Memory B cell (primary cell): Measurements from ENCODE around the gene LRRC43.
A peak's percentile ranks its signal among the peaks of the same experiment; 100 is the strongest.

Source experiments
- ATAC-seq: fragments of 150-1000 bp; cut with Tn5 transposase; 2 replicates; pipeline ENCODE4 v1.10.0; 2021; ENCODE audit warnings: low read depth, mild to moderate bottlenecking, moderate library complexity
- DNase-seq, 2 donors: peaks; one replicate each; pipeline ENCODE4 v3.0.0; 2022; ENCODE audit warnings: low spot score in 2 of 2
- H3K27ac Mint-ChIP-seq: one replicate; pipeline ENCODE4 v1.8.0; 2022; ENCODE audit warnings: mild to moderate bottlenecking, moderate library complexity, mixed read lengths
- H3K27me3 Mint-ChIP-seq: one replicate; pipeline ENCODE4 v1.8.0; 2022; ENCODE audit warnings: mixed read lengths
- H3K36me3 Mint-ChIP-seq: one replicate; pipeline ENCODE4 v1.8.0; 2022; ENCODE audit warnings: mild to moderate bottlenecking, mixed read lengths
- H3K4me1 Mint-ChIP-seq: one replicate; pipeline ENCODE4 v1.8.0; 2022; ENCODE audit warnings: mixed read lengths
- H3K4me3 Mint-ChIP-seq: one replicate; pipeline ENCODE4 v1.8.0; 2022; ENCODE audit warnings: mild to moderate bottlenecking, moderate library complexity, mixed read lengths
- H3K9me3 Mint-ChIP-seq: one replicate; pipeline ENCODE4 v1.8.0; 2022; ENCODE audit warnings: mixed read lengths

Gene LRRC43

DNA sequence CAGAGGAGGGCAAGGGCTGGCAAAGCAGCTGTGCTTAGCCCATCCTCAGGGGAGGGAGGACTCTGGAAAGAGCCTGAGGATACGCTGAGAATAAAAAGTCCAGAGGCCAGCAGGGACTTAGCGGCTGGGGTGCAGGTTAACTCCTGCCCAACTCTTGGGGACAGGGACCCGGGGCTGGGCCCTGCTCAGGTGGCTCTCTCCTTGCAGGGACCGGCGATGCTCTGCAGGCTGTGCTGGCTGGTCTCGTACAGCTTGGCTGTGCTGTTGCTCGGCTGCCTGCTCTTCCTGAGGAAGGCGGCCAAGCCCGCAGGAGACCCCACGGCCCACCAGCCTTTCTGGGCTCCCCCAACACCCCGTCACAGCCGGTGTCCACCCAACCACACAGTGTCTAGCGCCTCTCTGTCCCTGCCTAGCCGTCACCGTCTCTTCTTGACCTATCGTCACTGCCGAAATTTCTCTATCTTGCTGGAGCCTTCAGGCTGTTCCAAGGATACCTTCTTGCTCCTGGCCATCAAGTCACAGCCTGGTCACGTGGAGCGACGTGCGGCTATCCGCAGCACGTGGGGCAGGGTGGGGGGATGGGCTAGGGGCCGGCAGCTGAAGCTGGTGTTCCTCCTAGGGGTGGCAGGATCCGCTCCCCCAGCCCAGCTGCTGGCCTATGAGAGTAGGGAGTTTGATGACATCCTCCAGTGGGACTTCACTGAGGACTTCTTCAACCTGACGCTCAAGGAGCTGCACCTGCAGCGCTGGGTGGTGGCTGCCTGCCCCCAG lies 23.4 kb downstream of the LRRC43 start:
- Mint-ChIP-seq H3K36me3 (peaks cover 15% of the 10 kb centered on the region), H3K9me3 (no peaks in the 10 kb centered on the region), H3K4me3 (no peak overlapping the region), H3K27ac (peak overlapping the region; percentile 14), H3K27me3 (peaks cover 4% of the 10 kb centered on the region), H3K4me1 (peaks cover 7% of the 10 kb centered on the region)
- no peak for DNase-seq
- no peak for ATAC-seq

DNA sequence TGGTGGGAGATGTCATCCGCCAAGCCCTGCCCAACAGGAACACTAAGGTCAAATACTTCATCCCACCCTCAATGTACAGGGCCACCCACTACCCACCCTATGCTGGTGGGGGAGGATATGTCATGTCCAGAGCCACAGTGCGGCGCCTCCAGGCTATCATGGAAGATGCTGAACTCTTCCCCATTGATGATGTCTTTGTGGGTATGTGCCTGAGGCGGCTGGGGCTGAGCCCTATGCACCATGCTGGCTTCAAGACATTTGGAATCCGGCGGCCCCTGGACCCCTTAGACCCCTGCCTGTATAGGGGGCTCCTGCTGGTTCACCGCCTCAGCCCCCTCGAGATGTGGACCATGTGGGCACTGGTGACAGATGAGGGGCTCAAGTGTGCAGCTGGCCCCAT lies 24.1 kb downstream of the LRRC43 start:
- ATAC-seq, result no peak
- peaks cover 15% of the 10 kb centered on the region for H3K36me3 Mint-ChIP-seq
- no peak overlapping the region for H3K4me3 Mint-ChIP-seq
- no peak overlapping the region for H3K27ac Mint-ChIP-seq
- no peaks in the 10 kb centered on the region for H3K9me3 Mint-ChIP-seq
- H3K27me3 Mint-ChIP-seq, result peaks cover 4% of the 10 kb centered on the region
- H3K4me1 Mint-ChIP-seq, result peaks cover 7% of the 10 kb centered on the region
- DNase-seq, result no peak

DNA sequence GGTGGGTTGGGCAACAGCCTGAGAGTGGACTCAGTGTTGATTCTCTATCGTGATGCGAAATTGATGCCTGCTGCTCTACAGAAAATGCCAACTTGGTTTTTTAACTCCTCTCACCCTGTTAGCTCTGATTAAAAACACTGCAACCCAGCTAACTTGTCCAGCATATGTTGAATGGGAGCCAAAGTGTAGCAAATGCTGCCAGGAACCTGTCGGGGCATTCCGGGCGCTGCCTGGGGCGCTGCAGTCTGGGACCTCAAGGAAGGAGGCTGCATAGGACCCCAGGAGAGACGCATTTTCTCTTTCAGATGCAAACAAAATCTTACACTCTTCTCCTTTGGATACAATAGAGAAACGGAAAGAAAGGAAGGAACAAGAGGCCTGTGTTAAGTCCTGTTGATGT lies 24.5 kb downstream of the LRRC43 start:
- DNase-seq (no peak), ATAC-seq (no peak)
- no peak overlapping the region for H3K4me3 Mint-ChIP-seq
- H3K27me3 Mint-ChIP-seq, result peaks cover 4% of the 10 kb centered on the region
- peaks cover 19% of the 10 kb centered on the region for H3K36me3 Mint-ChIP-seq
- H3K9me3 Mint-ChIP-seq, result no peaks in the 10 kb centered on the region
- no peak overlapping the region for H3K27ac Mint-ChIP-seq
- H3K4me1 Mint-ChIP-seq, result peaks cover 7% of the 10 kb centered on the region

DNA sequence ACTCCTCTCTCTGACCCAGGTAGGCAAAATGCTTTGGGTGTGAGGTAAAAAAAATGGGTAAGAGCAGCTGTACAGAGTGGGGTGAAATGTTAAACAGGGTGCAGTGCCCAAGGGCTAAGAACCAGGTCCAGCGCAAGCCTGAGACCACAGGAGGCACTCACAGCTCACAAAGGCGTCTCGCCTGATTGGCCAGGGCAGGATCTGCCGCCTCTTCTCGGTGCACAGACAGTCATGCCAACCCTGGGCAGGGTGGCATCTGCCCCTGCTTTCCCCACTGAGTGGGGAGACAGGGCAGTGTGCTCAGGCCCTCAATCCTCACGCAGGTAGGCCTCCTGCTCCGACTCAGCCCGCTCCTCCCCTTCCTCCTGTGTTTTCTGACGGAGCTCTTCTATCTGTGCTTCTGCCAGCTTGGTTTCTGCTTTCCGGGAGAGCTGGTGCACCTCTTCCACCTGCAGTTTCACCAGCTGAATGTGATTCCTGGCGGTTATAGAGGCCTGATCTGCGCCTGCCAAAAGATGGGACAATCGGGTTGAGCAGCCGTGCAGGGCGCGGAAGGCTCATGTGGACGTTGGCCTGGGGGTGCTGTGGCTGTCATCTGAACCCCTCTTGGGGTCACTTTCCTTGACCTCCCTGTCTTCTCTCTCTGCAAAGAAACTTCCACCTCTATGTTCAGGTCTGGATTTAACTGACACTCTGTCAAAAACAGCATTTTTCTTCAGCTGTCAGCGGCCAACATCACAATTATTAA lies 25.3 kb downstream of the LRRC43 start:
- no peaks in the 10 kb centered on the region for H3K9me3 Mint-ChIP-seq
- peaks cover 19% of the 10 kb centered on the region for H3K36me3 Mint-ChIP-seq
- no peak overlapping the region for H3K4me3 Mint-ChIP-seq
- peaks cover 4% of the 10 kb centered on the region for H3K27me3 Mint-ChIP-seq
- no peak overlapping the region for H3K27ac Mint-ChIP-seq
- DNase-seq (no peak), ATAC-seq (no peak)
- H3K4me1 Mint-ChIP-seq, result peaks cover 4% of the 10 kb centered on the region

DNA sequence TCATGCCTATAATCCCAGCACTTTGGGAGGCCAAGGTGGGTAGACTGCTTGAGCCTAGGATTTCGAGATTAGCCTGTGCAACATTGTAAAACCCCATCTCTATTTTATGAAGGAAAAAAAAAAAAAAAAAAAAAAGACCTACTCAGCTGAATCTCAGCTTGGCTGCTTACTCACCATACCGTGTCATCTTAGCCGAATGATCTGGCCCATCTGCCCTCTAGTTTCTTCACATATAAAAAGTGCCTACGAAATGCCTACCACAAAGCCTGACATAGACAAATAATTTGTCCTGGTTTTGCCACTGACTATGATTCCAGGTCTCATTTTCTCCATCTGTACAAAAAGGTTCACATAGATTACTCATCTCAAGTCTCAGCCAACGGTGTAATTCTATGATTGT lies 32.8 kb downstream of the LRRC43 start:
- Mint-ChIP-seq H3K4me3 (no peak overlapping the region), H3K36me3 (peaks cover 26% of the 10 kb centered on the region), H3K27me3 (no peaks in the 10 kb centered on the region), H3K9me3 (no peaks in the 10 kb centered on the region), H3K4me1 (peaks cover 3% of the 10 kb centered on the region), H3K27ac (no peak overlapping the region)
- DNase-seq, result no peak
- ATAC-seq, result no peak

DNA sequence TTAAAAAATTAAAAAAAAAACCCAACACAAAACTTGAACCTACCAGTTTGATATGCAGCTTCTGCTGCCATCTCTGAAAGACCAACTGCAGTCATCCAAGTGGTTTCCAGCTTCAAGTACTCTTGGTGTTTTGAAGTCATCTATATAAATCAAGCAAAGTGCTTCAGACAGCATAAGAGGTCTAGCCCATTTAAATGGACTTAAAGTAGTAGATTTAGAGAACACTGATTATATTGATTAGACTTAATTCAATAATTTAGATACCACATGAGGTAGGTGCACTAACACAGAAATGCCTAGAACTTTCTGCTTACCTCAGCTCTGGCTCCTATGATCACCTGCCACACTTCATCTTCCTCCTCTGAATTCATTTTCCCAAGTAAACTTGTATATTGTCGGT lies 33.5 kb downstream of the LRRC43 start:
- peaks cover 3% of the 10 kb centered on the region for H3K4me1 Mint-ChIP-seq
- H3K27ac Mint-ChIP-seq, result no peak overlapping the region
- peaks cover 30% of the 10 kb centered on the region for H3K36me3 Mint-ChIP-seq
- H3K9me3 Mint-ChIP-seq, result no peaks in the 10 kb centered on the region
- H3K27me3 Mint-ChIP-seq, result no peaks in the 10 kb centered on the region
- DNase-seq (no peak), ATAC-seq (no peak)
- H3K4me3 Mint-ChIP-seq, result no peak overlapping the region

DNA sequence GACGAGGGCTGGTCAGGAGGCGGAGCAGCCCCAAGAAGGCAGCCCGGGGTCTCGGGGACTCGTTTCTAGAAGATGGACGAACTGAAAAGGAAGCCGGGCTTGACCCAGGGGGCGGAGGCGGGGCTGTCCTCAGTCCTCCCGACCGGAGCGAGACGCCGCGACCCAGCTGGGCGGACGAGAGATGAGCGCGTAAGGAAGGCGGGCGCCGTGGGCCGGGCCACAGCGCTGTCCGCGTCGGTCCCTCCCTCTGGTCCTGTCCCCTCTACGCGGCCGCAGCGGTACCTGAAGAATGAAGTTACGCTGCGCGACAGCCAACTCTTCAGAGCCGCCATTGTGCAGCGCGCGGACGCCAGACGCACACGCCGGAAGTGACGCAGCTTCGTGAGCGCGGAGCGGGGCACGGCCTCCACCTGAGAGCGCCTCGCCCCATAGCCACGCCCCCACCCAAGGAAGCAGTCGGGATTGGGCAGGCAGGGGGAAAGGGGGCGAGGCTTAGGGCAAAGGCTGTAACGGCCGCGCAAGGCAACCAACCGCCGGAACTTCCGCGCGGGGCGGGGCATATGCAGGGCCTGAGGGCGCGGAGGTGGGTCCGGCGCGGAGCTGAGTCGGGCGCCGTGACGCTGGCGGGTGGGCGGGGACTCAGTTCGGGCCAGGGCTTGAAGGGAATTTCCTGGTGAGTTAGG lies 42.9 kb downstream of the LRRC43 start, which contains the start of gene DIABLO:
Gene DIABLO, minus strand, starts transcription at position 370 of the 683 bp plus-strand sequence. Its CDS starts 38 bp downstream, at position 332.
- peak; percentile 84 for ATAC-seq
- DNase-seq, result peak; percentile 96 to 100
- H3K27me3 Mint-ChIP-seq, result no peaks in the 10 kb centered on the region
- H3K27ac Mint-ChIP-seq, result peak within 1 kb of the TSS; percentile 95
- peaks cover 14% of the 10 kb centered on the region for H3K36me3 Mint-ChIP-seq
- H3K4me3 Mint-ChIP-seq, result peak within 1 kb of the TSS; percentile 95
- peaks cover 8% of the 10 kb centered on the region for H3K4me1 Mint-ChIP-seq
- H3K9me3 Mint-ChIP-seq, result no peaks in the 10 kb centered on the region

DNA sequence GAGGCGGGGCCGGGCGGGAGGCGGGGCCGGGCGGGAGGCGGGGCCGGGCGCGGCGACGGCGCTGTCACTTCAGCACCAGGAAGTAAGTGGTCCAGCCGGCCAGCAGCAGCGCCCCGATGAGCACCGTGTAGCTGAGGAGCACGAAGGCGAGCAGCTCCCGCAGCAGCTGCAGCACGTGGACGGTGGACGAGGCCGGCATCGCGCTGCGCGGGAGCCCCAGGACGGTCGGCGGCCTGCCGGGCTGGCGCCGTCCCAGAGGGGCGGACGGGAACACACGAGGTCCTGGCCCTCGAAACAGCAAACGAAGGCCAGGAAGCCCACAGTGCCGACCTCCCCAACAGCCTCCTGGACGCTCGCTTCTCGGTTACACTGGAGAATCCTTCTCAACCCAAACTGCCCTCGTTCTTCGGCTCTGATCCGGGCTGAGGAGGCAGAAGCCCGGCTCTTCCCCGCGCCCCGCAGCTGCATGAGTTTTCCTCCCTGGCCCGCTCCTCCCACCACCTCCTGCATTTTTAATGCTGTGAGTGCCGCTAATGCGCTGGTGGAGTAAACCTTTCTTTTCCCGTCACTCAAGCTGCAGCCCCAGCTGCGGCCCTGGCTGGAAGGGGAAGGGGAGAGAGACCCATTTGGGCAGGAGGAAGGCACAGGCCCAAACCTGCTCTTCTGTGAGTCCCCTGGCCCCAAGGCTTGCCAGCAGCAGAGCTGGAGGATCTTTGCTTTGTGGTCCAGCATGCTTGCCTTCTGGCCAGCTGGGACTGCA lies 43.6 kb downstream of the LRRC43 start:
- Mint-ChIP-seq H3K36me3 (peaks cover 10% of the 10 kb centered on the region), H3K27ac (no peak overlapping the region), H3K4me1 (peaks cover 8% of the 10 kb centered on the region)

DNA sequence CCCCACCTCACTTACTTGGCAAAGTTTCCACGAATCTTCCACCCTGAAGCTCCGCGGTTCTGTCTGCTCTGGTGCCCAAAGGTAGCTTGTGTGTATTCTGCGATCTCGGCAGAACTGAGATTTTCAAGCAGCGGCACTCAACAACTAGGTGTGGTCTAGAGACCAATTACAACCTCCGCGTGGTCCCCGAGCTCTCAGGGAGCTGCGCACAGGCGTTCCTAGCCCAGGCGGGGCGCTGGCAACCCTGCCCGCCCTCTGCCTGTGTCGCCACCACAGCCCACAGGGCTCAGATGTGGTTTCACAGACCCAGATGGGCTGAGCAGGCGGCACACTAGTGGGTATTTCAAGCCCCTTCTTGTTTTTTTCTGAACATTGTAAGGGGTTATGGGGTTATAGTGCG lies 44.4 kb downstream of the LRRC43 start:
- no peaks in the 10 kb centered on the region for H3K27me3 Mint-ChIP-seq
- DNase-seq (no peak), ATAC-seq (no peak)
- peaks cover 8% of the 10 kb centered on the region for H3K4me1 Mint-ChIP-seq
- H3K9me3 Mint-ChIP-seq, result no peaks in the 10 kb centered on the region
- H3K27ac Mint-ChIP-seq, result no peak overlapping the region
- H3K36me3 Mint-ChIP-seq, result peaks cover 7% of the 10 kb centered on the region
- H3K4me3 Mint-ChIP-seq, result peak overlapping the region; percentile 66

More for the DNA sequence above, 43.6 kb downstream of the LRRC43 start:
- H3K27me3 Mint-ChIP-seq, result no peaks in the 10 kb centered on the region
- H3K9me3 Mint-ChIP-seq, result no peaks in the 10 kb centered on the region
- no peak for ATAC-seq
- DNase-seq, result peak in 1 of 2 donors; percentile 22
- H3K4me3 Mint-ChIP-seq, result peak overlapping the region; percentile 95

DNA sequence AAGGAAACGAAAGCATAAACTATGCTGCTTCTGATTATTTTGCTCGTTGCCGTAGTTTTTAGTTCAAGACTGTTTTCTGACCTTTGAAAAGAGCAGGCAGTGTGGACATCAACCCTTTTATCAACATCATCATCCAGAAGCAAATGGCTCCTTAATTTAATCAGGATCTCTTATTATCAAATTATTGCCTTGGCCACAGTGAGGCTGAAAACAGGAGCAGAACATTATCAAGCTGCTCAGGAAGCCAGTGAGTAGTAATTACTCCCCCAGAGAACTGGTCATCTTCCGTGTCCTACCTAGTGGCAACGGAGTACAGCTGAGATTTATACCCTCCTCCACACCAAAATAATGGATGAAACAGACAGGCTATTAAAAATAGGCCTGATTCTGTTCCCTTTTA lies 45.2 kb downstream of the LRRC43 start:
- Mint-ChIP-seq H3K36me3 (peaks cover 10% of the 10 kb centered on the region), H3K27ac (no peak overlapping the region), H3K27me3 (no peaks in the 10 kb centered on the region), H3K4me3 (peak overlapping the region; percentile 11), H3K9me3 (no peaks in the 10 kb centered on the region), H3K4me1 (peaks cover 8% of the 10 kb centered on the region)
- ATAC-seq, result no peak
- DNase-seq, result no peak

DNA sequence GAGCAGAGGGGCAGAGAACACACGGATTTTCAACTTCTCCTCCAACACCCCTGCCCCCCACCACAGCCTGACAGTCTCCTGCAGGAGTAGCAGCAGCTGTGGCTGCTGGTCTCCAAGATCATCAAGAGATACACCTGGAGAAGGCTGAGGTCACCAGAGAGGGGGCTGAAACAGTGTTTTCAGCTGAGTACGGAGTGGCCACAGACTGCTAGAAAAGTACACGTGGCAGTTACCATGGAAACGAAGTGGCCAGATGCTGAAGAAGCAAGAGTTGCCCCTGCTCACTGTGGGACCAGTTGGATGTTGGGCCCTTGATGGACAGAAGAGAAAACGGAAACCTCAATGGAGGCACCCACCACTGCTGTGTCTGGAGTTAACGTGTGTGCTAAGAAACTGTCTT lies 47.9 kb downstream of the LRRC43 start:
- H3K4me3 Mint-ChIP-seq, result no peak overlapping the region
- H3K36me3 Mint-ChIP-seq, result peaks cover 14% of the 10 kb centered on the region
- no peaks in the 10 kb centered on the region for H3K27me3 Mint-ChIP-seq
- DNase-seq (no peak), ATAC-seq (no peak)
- no peaks in the 10 kb centered on the region for H3K9me3 Mint-ChIP-seq
- no peak overlapping the region for H3K27ac Mint-ChIP-seq
- H3K4me1 Mint-ChIP-seq, result no peaks in the 10 kb centered on the region

DNA sequence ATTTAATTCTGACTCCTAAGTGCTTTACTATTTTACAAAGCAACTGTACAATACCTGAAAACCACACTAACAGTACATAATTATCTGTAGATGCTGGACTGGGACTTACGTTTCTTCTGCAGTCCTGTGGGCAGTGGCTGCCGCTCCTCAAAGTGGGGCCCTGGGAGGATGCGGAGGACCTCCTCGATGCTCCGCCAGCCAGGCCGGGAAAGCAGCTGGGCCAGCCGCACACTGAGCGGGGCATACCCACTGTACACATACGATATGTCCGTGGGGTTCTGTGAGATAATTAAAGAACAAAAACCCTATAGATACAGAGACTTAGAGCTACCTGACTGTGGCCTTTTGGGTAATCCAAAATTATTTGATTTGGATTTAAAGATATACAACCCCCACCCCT lies 49.8 kb downstream of the LRRC43 start:
- no peak overlapping the region for H3K4me3 Mint-ChIP-seq
- ATAC-seq, result no peak

DNA sequence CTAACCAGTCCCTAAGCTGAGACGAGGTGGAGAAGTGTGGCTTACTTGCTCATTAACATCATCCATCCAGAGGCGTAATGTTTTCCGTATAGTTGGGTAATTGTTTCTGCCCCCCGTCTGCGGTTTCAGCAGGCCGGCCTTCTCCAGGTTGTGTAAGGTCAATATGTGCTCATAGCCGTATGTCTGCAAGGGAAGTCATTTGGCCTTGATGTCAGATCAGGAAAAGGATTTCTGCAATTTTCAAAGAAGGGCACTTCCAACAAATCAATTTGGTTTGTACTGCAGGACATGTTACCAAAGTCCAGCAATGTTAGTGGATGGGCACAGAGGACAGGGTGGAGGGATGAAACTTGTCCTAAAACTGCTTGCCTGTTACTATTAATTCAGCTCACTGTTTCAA lies 52.8 kb downstream of the LRRC43 start:
- ATAC-seq (no peak), DNase-seq (no peak)
- Mint-ChIP-seq H3K4me3 (no peak overlapping the region), H3K36me3 (peaks cover 20% of the 10 kb centered on the region), H3K27me3 (no peaks in the 10 kb centered on the region), H3K9me3 (no peaks in the 10 kb centered on the region), H3K27ac (no peak overlapping the region), H3K4me1 (no peaks in the 10 kb centered on the region)

More for the DNA sequence above, 49.8 kb downstream of the LRRC43 start:
- H3K27me3 Mint-ChIP-seq, result no peaks in the 10 kb centered on the region
- H3K36me3 Mint-ChIP-seq, result peaks cover 17% of the 10 kb centered on the region
- no peak for DNase-seq
- no peak overlapping the region for H3K27ac Mint-ChIP-seq
- H3K4me1 Mint-ChIP-seq, result no peaks in the 10 kb centered on the region
- H3K9me3 Mint-ChIP-seq, result no peaks in the 10 kb centered on the region
